Activated CD4-positive, alpha-beta T cell treated with anti-CD3 and anti-CD28 coated beads, Interleukin-2, amount 10 ng/mL, durations not matched to agents 24 days and 14 days (primary cell): Measurements from ENCODE around the gene E2F4. TPM values are rescaled to one million over a fixed set of nuclear protein-coding genes. Genes with fewer than 3 reads are reported as not detected.

Experiments used
- DNase-seq: peaks from one replicate; pipeline ENCODE4 v3.0.0; 2022
- H3K27ac Mint-ChIP-seq: one replicate; pipeline ENCODE4 v1.8.0; 2022; ENCODE audit warnings: mild to moderate bottlenecking, mixed read lengths
- H3K27me3 Mint-ChIP-seq: one replicate; pipeline ENCODE4 v1.8.0; 2022; ENCODE audit warnings: mixed read lengths
- H3K36me3 Mint-ChIP-seq: one replicate; pipeline ENCODE4 v1.8.0; 2022; ENCODE audit warnings: low read depth, mild to moderate bottlenecking, mixed read lengths
- H3K4me1 Mint-ChIP-seq: one replicate; pipeline ENCODE4 v1.8.0; 2021; ENCODE audit warnings: mixed read lengths
- H3K4me3 Mint-ChIP-seq: one replicate; pipeline ENCODE4 v1.8.0; 2022; ENCODE audit warnings: mild to moderate bottlenecking, moderate library complexity, mixed read lengths
- H3K9me3 Mint-ChIP-seq: one replicate; pipeline ENCODE4 v1.8.0; 2021; ENCODE audit warnings: mixed read lengths
- intact Hi-C: fragments of 100-400 bp; cut with micrococcal nuclease; formaldehyde crosslinking; loops from one replicate; pipeline ENCODE4 v1.15.1; 2023
- total RNA-seq: library from RNA; stranded (reverse); gene quantifications from 2 replicates; pipeline ENCODE4 v1.2.3, GENCODE V29; 2022

Gene E2F4
- total RNA-seq, 1 donor from 2014 or later = 166 TPM

- H3K4me3 Mint-ChIP-seq = no peak overlapping the region
- H3K27me3 Mint-ChIP-seq = no peaks in the 10 kb centered on the region
- peaks cover 4% of the 10 kb centered on the region for H3K36me3 Mint-ChIP-seq
- H3K9me3 Mint-ChIP-seq = no peaks in the 10 kb centered on the region
- no peak overlapping the region for H3K27ac Mint-ChIP-seq
- no peaks in the 10 kb centered on the region for H3K4me1 Mint-ChIP-seq
- no peak for DNase-seq
- intact Hi-C loops = no loop called here
These were observed 16.4 kb downstream of the E2F4 start for GRCh38 chr16:67208154-67208896.

- intact Hi-C loops = no loop called here
- no peaks in the 10 kb centered on the region for H3K9me3 Mint-ChIP-seq
- H3K27ac Mint-ChIP-seq = no peak overlapping the region
These were observed 17.6 kb downstream of the E2F4 start for GRCh38 chr16:67209565-67209964.

GRCh38 chr16:67210069-67210937 is 18.3 kb downstream of the E2F4 start:
- H3K27ac Mint-ChIP-seq = peak overlapping the region; percentile 20
- peaks cover 4% of the 10 kb centered on the region for H3K36me3 Mint-ChIP-seq
- H3K27me3 Mint-ChIP-seq = no peaks in the 10 kb centered on the region
- H3K4me3 Mint-ChIP-seq = no peak overlapping the region
- H3K4me1 Mint-ChIP-seq = no peaks in the 10 kb centered on the region
- DNase-seq = no peak
- intact Hi-C loops = no loop called here
- H3K9me3 Mint-ChIP-seq = no peaks in the 10 kb centered on the region

More at GRCh38 chr16:67209565-67209964, 17.6 kb downstream of the E2F4 start:
- H3K4me1 Mint-ChIP-seq = no peaks in the 10 kb centered on the region
- H3K36me3 Mint-ChIP-seq = peaks cover 4% of the 10 kb centered on the region
- no peaks in the 10 kb centered on the region for H3K27me3 Mint-ChIP-seq
- DNase-seq = no peak
- no peak overlapping the region for H3K4me3 Mint-ChIP-seq

DNA sequence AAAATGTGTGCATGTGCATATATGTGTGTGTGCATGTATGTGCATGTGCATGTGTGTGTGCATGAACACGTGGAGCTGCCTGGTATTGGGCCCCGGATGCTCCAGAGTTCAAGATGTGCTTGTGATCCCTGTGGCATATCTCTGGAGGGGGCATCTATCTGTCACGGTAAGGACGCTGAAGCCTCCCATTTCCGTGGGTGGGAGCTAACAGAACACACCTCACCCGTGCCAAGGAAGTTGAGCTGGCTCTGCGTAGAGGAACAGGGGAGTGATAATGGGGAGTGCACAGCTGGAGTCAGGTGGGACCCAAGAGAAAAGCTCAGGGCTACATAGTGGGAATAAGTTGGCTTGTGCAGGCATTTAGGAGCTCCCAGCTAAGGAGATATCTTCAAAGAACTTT is 19.7 kb downstream of the E2F4 start:
- Mint-ChIP-seq H3K4me1 (peaks cover 2% of the 10 kb centered on the region), H3K4me3 (no peak overlapping the region), H3K27me3 (no peaks in the 10 kb centered on the region), H3K36me3 (no peaks in the 10 kb centered on the region), H3K27ac (no peak overlapping the region), H3K9me3 (no peaks in the 10 kb centered on the region)
- intact Hi-C loops = no loop called here
- DNase-seq = no peak

GRCh38 chr16:67212766-67213165 is 20.8 kb downstream of the E2F4 start:
- Mint-ChIP-seq H3K4me3 (no peak overlapping the region), H3K36me3 (no peaks in the 10 kb centered on the region), H3K27ac (no peak overlapping the region), H3K27me3 (no peaks in the 10 kb centered on the region), H3K4me1 (peaks cover 7% of the 10 kb centered on the region), H3K9me3 (no peaks in the 10 kb centered on the region)
- DNase-seq = no peak
- intact Hi-C loops = no loop called here

DNA sequence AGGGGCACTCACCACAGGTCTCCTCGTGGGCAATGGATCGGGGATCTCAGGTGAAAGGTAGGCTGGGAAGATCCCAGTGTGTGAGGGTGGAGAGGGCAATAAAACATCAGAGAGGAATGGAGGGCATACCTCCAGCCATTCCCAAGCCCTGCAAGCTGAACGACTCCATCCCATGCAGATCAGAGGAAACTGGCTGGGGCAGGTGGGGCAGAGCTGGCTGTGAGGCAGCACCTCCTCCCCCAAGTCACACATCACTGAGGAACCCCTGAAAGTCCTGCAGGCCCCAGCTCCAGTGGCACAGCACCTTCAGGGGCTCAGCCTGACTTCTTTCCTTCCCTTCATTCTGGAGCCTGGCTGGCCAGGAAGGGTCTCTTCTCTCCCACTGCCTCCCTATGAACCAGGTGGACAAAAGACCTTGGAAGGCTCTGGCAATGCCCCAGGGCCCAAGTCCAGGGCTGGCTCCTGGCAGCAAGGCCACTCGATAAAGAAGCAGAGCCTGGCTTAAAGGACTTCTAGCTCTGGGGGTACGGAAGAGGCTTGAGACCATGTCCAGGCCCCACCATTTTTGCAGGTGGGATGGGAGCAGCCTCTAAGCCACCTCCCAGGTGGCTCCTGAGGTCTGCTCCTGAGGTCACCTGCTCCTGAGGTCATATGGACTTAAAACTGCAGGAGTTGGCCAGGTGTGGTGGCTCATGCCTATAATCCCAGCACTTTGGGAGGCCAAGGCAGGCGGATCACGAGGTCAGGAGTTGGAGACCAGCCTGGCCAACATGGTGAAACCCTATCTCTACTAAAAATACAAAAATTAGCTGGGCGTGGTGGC is 21.5 kb downstream of the E2F4 start:
- H3K27me3 Mint-ChIP-seq = no peaks in the 10 kb centered on the region
- no peaks in the 10 kb centered on the region for H3K9me3 Mint-ChIP-seq
- no peaks in the 10 kb centered on the region for H3K36me3 Mint-ChIP-seq
- peaks cover 8% of the 10 kb centered on the region for H3K4me1 Mint-ChIP-seq
- H3K27ac Mint-ChIP-seq = no peak overlapping the region
- H3K4me3 Mint-ChIP-seq = no peak overlapping the region
- DNase-seq = no peak
- intact Hi-C loops = no loop called here

GRCh38 chr16:67215706-67216105 is 23.8 kb downstream of the E2F4 start:
- no peak overlapping the region for H3K27ac Mint-ChIP-seq

GRCh38 chr16:67216612-67217490 is 24.9 kb downstream of the E2F4 start:
- Mint-ChIP-seq H3K27me3 (no peaks in the 10 kb centered on the region), H3K9me3 (no peaks in the 10 kb centered on the region), H3K4me1 (peaks cover 8% of the 10 kb centered on the region), H3K36me3 (no peaks in the 10 kb centered on the region), H3K27ac (no peak overlapping the region), H3K4me3 (no peak overlapping the region)
- DNase-seq = no peak
- intact Hi-C loops = no loop called here

More at GRCh38 chr16:67215706-67216105, 23.8 kb downstream of the E2F4 start:
- Mint-ChIP-seq H3K9me3 (no peaks in the 10 kb centered on the region), H3K4me3 (no peak overlapping the region), H3K36me3 (no peaks in the 10 kb centered on the region), H3K27me3 (no peaks in the 10 kb centered on the region), H3K4me1 (peaks cover 8% of the 10 kb centered on the region)
- no peak for DNase-seq
- intact Hi-C loops = no loop called here

DNA sequence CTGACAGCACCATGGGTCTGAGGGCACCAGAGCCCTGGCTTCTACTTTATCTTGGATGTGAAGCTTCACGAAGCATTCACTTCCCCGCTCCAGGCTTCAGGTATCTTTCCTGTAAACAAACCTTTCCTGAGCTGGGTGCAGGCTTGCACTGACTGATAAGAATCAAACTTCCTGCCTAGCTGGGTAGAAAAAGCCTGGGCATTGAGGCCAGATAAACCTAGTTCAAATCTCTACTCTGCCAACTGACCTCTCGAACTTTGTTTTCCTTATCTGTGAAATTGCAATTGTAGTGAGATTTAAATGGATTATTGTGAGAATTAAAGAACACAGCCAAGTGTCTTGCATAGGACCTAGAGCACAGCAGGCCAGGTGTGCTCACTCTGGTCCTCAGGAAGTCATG is 32.0 kb downstream of the E2F4 start:
- peak overlapping the region; percentile 35 for H3K27ac Mint-ChIP-seq
- H3K4me1 Mint-ChIP-seq = peaks cover 43% of the 10 kb centered on the region
- no peak overlapping the region for H3K4me3 Mint-ChIP-seq
- no peaks in the 10 kb centered on the region for H3K9me3 Mint-ChIP-seq
- H3K27me3 Mint-ChIP-seq = no peaks in the 10 kb centered on the region
- intact Hi-C loops = no loop called here
- peaks cover 20% of the 10 kb centered on the region for H3K36me3 Mint-ChIP-seq
- DNase-seq = no peak

DNA sequence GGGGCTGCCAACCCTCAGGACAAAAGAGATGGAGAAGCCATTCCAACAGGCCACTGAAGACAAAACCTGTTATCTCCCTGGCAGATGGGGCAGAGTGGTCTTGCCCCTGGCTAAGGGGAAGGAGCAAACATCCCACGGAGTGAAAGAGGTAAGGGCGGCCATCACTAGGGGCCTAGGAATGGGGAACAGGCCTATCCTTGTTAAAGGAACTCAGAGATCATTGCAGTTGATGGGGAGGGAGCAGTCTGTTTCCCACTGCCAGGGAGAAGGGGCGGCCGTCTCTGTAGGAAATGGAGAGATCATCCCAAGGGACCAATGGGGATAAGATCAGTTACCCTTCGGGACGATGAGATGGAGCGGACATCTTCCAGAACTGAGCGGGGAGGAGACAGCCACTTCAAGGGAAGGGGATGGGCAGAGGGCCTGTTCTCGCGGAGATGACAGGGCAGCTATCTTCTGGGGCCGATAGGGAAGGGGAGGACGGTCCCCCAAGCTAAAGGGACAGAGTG is 34.4 kb downstream of the E2F4 start:
- no peaks in the 10 kb centered on the region for H3K9me3 Mint-ChIP-seq
- H3K27me3 Mint-ChIP-seq = no peaks in the 10 kb centered on the region
- H3K4me3 Mint-ChIP-seq = peak overlapping the region; percentile 98
- peak overlapping the region; percentile 98 for H3K27ac Mint-ChIP-seq
- intact Hi-C loops = loop anchor here (1.0 kb wide), 1 partner anchor 34 kb away; the partner anchor contains the start of gene E2F4
- H3K4me1 Mint-ChIP-seq = peaks cover 43% of the 10 kb centered on the region
- DNase-seq = peak; percentile 69
- H3K36me3 Mint-ChIP-seq = peaks cover 43% of the 10 kb centered on the region

GRCh38 chr16:67226804-67227566 is 35.0 kb downstream of the E2F4 start, which contains the start of gene TMEM208:
TSS of gene TMEM208 (plus strand) at chr16:67227130. CDS start at chr16:67227219, 89 bp downstream.
- Mint-ChIP-seq H3K27me3 (no peaks in the 10 kb centered on the region), H3K9me3 (no peaks in the 10 kb centered on the region), H3K27ac (peak within 1 kb of the TSS; percentile 98), H3K4me1 (peaks cover 43% of the 10 kb centered on the region), H3K36me3 (peaks cover 47% of the 10 kb centered on the region), H3K4me3 (peak within 1 kb of the TSS; percentile 98)
- peak; percentile 100 for DNase-seq
- intact Hi-C loops = loop anchor here (1.0 kb wide), 3 partner anchors 9 to 35 kb away; partner anchors contain the start of gene E2F4

GRCh38 chr16:67227567-67227921 is 35.6 kb downstream of the E2F4 start:
- H3K36me3 Mint-ChIP-seq = peaks cover 49% of the 10 kb centered on the region
- intact Hi-C loops = loop anchor here (1.0 kb wide), 2 partner anchors 9 to 17 kb away; no protein-coding TSS in a partner anchor
- peaks cover 43% of the 10 kb centered on the region for H3K4me1 Mint-ChIP-seq
- DNase-seq = no peak
- H3K27ac Mint-ChIP-seq = peak overlapping the region; percentile 98
- no peaks in the 10 kb centered on the region for H3K9me3 Mint-ChIP-seq
- H3K4me3 Mint-ChIP-seq = peak overlapping the region; percentile 98
- no peaks in the 10 kb centered on the region for H3K27me3 Mint-ChIP-seq
